Measurements from ENCODE around the gene CIB2.
A peak's percentile ranks its signal among the peaks of the same experiment; 100 is the strongest.
"Not testable (repeated sequence)": the region's sequence is repeated elsewhere in the genome, so short reads cannot be mapped to it uniquely, and the experiment has no call there.

CIB2 gene

DNA sequence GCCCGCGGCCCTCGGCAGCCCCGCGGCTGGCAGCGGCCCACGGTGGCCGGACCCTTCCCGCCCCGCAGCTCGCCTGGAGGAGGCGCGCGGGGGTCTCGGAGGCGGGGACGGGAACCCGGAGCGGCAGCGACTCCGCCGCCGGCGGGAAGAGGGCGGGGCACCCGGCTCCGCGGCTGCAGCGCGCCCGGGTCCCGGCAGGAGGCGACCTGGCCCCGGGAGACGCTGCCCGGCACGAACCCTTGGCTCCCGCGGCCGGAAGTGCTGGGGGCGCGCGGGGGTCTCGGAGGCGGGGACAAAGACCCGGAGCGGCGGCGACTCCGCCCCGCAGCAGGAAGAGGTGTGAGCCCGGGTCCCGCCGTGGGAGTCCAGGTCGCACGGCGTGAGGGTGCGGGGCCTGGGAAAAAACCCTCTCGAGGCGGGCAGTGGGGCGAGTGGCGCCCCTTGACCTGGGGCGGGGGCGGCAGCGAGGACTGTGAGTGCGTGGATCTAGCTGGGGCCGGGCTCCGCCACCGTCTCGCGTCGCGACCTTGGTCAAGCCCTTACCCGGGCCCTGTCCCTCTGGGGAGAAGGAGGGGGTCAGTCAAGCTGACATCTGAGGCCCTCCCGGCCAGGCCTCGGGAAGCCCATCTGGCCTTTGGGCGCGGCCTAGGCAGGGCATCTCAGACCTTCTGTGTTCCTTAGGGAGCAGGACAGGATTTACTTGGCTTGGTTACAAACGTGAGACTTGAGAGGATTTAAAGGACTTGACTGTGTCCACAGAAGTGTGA lies at the start of gene CIB2:
Gene CIB2, minus strand, starts transcription at position 151 of the 767 bp plus-strand sequence. CDS start 230 bp downstream, outside the sequence.
- peak; percentile 93 for DNase-seq (ENCODE audit: low read depth, low spot score)

DNA sequence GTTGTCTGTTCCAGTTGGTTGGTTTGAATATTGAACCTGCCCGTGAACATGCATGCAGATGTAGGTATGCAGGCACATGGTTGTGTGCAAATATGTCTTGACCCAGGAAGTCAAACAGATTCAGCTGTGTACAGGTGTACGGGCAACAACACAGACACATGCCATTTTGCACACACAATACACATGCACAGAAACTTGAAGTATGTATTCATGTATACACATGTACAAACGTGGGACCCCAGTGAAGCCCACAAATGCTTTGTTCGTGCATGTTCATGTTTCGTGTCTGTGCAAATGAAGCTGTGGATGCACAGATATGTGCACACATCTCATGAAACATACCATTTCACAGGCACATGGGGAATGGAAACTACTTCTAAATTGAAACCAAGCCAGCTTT lies 48.7 kb upstream of the CIB2 start:
- DNase-seq (ENCODE audit: low read depth, low spot score) = no peak

DNA sequence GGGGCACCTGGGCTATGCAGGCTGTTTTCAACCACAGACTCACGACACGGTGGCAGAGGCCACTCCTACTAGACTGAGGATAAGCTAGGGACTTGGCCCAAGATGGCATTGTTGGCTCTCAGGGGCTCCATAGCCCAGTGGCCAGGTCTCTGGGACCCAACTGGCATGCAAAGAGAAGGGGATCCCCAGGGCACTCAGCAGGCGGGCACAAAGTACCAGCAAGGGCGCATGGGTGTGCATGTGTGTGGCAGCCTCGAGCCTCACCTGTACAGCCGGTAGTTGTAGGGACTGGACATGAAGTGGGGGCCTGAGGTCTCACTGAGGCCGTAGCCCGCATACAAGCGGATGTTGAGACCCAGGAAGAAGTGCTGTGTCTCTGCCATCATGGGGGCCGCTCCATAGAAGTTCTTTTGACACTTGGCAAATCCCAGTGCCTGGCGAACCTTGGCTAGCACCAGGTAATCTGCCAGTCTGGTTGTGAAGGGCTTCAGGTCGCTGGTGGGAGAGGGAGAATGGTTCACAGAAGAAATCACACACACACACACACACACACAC lies 48.1 kb upstream of the CIB2 start:
- DNase-seq (ENCODE audit: low read depth, low spot score) = no peak

DNA sequence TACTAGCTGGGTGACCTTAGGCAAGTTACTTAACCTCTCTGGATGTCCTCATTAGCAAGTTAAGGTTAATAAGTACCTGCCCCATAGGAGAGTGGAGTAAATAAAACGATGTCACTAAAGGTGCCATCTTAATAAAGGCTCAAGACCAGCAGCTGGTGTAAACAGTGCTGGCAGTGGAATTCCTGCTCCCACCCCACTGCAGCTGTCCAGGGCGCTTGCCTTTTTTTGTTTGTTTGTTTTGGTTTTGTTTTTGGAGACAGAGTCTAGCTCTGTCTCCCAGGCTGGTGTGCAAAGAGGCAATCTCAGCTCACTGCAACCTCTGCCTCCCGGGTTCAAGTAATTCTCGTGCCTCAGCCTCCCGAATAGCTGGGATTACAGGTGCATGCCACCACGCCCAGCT lies 46.8 kb upstream of the CIB2 start:
- no peak for DNase-seq (ENCODE audit: low read depth, low spot score)

DNA sequence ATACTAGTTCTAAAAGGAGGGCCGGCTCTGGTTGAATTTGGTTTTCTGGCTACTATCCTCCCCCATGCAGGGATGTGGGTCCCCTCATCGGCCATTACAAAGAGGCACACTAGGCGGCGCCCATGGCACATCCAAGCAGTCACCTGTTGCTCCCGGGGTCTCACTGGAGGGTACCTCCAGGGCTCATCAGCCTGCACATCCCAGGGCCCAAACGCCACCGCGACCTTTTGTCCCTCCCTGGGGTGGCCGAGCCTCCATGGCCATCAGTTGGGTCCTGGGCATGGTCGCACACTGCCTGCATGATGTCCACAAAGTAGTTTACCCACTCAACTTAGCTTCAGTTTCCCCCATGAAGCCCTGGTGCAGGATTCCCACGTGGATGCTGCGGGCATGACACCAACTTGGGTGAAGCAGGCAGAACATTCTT lies 46.2 kb upstream of the CIB2 start:
- peak; percentile 60 for DNase-seq (ENCODE audit: low read depth, low spot score)

DNA sequence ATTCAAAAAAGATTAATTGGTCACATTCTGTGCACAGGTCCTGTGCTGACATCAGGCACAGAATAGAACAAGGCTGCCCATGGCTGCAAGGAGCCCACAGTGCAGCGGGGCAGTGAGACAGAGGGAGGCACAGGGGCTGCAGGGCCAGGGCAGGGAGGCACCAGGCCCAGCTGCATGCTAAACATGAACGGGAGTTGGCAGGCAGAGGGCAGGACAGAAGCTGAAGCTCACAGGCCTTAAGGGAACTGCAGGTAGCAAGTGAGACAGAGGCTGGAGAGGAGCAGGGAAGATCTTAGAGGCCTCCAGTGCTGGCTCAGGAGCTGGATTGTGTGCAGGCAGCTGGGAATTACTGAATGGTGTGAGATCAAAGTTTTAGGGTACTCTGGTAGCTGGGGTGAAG lies 44.1 kb upstream of the CIB2 start:
- no peak for DNase-seq (ENCODE audit: low read depth, low spot score)

DNA sequence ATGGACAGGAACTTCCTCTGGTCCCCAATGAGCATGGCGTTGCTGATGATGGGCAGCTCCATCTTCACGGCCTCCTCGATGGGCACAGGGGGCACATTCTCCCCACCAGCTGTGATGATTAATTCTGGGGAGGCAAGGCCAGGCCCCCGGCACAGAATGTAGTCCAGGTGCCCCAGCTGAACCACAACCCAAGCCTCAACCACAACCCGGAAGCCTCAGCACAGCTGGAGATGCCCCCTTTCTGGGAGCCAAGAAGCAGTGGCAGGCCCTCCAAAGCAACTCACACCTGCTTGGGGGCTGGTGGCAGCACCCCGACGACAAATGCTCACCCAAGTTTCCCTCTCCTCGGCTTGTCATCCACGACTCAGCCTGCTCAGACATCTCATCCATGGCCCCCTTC lies 43.2 kb upstream of the CIB2 start:
- DNase-seq (ENCODE audit: low read depth, low spot score) = no peak

DNA sequence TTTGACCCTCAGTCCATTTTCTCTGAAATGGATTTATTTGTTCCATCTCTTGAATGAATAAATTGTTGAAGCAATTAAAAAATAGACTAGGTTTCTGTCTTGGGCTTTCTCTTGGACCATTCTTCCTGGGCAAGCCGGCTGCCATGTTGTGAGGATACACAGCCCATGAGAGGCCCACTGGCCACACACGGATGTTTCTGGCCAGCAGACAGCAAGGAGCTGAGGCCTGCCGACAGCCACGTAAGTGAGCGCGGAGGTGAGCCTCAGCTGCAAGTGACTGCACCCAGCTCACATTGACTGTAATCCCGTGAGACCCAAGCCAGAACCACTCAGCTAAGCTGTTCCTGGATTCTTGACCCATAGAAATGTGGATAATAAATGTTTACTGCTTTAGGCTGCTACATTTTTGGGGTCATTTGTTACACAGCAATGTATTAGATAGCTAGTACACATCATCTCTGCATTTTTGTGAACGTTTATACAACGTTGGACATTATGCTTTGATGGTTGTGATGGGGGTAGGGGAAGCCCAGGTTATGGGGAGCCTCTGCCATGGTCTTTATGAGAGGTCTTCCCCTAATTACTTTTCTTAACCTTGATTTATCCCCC lies 40.7 kb upstream of the CIB2 start:
- DNase-seq (ENCODE audit: low read depth, low spot score) = no peak

DNA sequence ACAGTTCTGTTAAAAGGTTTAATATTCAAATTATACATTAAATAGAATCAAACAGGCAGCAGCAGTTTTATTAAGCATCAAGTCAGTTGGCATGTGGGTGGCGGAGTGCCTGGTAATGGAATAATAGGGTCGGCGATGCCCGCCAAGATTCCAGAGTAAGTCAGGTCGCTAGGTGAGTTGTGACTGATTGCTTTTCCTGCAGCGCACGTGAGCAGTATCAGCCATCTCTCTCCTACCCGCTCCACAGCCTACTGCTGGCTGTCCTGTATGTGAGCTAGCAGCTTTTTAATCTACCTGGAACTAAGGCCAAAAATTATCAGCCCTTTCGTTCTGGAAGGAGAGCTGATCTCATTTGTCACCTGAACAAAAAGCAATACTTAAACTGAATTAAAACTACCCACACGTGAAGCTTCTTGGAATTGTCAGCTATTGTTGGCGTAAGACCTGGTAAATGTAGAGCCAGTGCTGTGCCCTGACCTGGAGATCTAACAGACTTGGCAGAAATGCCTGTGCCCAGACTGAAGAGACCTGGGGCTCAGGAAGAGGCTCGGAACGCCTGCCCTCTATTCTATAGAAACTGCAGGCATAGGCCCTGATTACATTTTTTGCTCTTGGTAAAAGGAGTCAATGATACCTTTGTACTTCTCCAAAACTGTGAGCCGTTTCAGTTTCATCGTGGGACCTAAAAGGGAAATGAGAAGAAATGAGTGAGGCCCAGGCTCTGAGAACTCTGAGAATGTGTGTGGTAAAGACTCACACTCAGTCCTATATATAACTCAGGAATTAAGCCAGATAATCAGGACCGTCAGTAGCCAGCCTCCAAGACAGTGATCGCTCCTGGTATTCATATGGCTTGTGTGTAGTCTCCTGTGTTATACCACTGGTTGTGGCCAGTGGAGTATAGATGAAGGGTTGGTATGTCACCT lies 39.9 kb upstream of the CIB2 start:
- no peak for DNase-seq (ENCODE audit: low read depth, low spot score)

DNA sequence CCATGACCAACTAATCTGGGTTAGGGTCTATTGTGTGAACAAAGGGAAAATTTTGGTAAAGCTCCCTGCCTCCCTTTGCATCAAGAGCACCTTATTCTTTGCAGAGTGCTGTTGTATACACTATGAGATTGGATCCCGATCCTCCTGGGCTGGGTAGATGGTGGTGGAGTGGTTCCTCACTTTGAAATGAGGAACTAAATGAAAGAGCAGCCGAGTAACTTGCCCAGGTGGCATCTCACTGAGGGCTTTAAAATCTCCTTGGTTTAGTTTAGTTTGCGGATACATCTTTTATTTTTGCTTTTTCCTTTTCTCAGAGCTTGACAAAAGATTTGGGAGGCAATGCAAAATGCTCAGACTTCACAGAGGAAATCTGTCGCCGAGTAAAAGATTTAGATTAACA lies 37.4 kb upstream of the CIB2 start:
- DNase-seq (ENCODE audit: low read depth, low spot score) = no peak

DNA sequence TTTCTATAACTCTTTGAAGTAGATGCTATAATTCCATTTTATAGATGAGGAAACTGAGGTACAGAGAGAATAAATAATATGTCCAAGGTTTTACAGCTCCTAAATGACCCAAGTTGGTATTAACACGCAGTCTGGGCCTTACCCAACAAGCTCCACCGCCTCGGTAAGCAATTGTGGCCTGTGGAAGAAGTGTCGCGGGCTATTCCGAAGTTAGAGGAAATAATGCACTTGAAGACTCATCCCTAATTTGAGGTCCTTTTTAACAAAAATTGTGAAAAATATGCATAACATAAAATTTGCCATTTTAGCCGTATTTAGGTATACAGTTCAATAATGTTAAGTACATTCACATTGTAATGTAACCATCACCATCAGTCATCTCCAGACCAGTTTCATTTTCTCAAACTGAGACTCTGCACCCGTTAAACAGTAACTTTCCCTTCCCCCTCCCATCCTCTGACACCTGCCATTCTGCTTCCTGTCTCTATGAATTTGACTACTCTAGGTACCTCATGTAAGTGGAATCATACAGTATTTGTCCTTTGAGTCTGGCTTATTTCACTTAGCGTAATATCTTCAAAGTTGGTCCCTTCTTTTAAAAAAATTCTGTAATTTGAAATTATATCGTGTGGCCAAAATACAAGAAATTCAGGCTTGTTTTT lies 36.1 kb upstream of the CIB2 start:
- no peak for DNase-seq (ENCODE audit: low read depth, low spot score)

DNA sequence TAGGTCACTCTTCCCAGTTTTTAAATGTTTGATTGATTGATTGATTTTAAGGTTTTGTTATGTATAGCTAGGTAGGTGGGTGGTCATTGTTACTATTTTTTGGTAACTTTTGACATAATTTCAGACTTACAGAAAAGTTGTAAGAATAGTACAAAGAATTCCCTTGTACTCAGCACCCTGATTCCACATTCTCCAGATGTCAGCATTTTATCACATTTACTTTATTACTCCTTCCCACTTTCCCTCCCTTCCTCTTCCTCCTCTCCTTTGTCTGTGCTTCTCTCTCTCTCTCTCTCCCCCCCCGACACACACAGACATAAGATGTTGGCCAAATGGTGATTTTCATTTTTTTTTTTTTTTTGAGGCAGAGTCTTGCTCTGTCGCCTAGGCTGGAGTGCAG lies 32.8 kb upstream of the CIB2 start:
- DNase-seq (ENCODE audit: low read depth, low spot score) = no peak

DNA sequence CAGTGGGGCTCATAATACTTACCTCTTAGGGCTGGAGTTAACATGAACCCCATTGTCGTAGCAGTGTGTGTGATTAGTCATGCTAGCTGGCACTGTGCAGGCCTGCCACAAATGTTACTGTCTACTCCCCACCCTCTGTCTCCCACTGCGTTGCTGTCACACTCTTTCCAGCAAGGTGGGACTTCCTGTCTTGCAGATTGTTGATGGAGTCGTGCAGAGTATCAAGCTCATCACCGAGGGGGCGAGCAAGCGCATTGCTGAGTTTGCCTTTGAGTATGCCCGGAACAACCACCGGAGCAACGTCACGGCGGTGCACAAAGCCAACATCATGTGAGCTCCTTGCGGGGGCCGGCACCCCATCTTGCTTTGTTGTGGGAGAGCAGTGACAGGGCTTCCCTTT lies 30.8 kb upstream of the CIB2 start:
- DNase-seq (ENCODE audit: low read depth, low spot score) = no peak

DNA sequence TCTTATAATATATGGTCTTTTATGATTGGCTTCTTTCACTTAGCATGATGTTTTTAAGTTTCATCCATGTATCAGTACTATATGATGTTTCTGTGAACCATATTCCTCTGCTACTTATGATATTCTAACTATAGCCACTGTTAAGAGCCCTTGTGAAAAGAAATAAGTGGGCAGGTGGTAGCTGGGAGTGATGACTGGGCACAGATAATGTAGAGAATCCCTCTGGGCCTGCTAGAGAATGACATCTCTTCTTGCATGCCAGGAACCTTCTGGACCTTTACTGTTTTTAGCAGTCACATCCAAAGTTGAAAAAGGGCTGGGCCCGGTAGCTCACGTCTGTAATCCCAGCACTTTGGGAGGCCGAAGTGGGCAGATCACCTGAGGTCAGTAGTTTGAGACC lies 28.1 kb upstream of the CIB2 start:
- no peak for DNase-seq (ENCODE audit: low read depth, low spot score)

DNA sequence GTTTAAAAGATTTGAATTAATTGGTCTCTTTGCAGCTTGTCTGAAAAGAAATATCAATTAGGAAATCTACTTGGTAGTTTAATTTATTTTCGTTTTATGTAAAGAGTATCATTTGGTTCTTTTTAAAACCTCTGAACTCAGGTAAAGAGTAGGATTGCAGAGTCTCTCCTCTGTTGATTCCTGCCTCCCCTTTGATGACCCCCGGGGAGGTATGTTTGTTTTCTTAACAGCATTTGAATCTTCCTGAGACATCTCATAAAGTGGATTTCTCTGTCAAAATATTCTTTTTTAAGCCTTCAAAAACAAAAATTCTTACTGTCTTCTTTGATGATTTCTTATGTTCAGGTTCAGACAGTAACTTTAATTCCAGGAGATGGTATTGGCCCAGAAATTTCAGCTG lies 26.0 kb upstream of the CIB2 start:
- DNase-seq (ENCODE audit: low read depth, low spot score) = no peak

DNA sequence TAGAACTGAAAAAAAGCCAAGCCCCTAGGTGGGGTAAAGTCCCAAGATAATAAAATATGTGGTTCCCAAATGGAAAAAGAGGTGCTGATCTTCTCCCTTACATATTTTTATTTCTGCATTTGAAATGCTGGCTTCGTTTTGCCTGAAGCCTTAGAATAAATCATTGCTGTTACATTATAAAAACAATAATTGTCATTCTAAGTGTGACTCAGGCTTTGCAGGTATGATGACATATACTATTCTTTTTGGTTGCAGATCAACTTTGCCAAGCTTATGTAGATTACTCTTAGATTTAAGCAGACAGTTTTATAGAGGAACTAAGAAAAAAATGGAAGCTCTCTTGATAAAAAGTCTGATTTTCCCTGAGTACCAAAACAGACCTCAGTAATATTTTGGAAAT lies 25.4 kb upstream of the CIB2 start:
- DNase-seq (ENCODE audit: low read depth, low spot score) = no peak

DNA sequence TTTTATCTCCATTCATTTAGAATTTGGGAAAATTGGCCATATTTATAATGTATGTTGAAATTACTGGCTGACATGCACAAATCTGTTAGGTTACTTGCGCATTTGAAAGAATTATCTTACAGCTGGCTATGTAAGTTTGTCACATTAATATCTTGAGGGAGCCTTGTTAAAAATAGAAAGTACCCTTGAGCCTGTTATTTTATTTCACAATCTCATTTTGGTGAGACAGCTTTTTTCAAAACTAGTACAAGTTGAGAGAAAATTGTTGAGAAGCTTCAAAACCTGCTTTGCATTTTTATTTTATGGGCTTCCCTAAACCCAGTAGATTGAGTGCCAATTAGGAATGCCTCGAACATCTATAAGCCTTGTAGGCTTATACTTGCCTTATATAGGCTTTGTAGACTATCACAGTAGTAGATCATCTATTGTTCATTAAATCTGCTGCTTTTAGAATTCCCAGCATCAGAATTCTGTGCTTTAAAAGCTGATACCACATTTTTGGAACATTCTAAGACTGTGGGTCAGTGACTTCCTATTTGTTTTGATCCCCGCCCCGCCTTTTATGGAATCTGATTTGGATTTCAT lies 24.2 kb upstream of the CIB2 start:
- no peak for DNase-seq (ENCODE audit: low read depth, low spot score)

DNA sequence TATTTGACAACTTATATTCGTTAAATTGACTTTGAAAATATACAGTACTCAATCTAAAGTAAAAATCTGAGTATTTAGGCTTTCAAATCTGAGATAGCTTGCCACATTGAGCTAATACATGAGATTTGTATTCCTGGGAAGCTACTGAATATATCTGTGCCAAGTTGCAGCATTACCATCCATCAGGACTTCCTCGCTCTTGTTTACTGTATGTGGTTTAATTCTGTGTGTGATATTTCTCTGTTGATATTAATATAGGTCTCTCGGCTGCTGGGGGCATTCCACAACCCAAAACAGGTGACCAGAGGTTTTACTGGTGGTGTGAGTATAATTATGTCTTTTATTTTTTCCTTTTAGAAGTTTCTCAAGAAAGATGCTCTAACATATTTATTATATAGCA lies 23.7 kb upstream of the CIB2 start:
- DNase-seq (ENCODE audit: low read depth, low spot score) = no peak

DNA sequence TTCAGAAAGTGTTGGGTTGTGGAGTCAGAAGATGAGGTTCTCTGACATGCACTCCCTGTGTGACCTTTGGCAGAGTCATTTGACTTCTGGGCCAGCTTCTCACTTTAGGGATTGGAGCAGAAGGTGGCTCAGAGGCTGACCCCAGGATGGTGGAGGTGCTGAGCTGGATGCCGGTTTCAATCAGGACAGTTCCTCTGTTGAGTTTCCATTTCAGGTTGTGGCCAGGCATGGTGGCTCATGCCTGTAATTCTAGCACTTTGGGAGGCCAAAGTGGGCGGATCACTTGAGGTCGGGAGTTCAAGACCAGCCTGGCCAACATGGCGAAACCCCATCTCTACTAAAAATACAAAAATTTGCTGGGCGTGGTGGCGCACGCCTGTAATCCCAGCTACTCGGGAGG lies 19.8 kb upstream of the CIB2 start:
- not testable (repeated sequence) for DNase-seq (ENCODE audit: low read depth, low spot score)

DNA sequence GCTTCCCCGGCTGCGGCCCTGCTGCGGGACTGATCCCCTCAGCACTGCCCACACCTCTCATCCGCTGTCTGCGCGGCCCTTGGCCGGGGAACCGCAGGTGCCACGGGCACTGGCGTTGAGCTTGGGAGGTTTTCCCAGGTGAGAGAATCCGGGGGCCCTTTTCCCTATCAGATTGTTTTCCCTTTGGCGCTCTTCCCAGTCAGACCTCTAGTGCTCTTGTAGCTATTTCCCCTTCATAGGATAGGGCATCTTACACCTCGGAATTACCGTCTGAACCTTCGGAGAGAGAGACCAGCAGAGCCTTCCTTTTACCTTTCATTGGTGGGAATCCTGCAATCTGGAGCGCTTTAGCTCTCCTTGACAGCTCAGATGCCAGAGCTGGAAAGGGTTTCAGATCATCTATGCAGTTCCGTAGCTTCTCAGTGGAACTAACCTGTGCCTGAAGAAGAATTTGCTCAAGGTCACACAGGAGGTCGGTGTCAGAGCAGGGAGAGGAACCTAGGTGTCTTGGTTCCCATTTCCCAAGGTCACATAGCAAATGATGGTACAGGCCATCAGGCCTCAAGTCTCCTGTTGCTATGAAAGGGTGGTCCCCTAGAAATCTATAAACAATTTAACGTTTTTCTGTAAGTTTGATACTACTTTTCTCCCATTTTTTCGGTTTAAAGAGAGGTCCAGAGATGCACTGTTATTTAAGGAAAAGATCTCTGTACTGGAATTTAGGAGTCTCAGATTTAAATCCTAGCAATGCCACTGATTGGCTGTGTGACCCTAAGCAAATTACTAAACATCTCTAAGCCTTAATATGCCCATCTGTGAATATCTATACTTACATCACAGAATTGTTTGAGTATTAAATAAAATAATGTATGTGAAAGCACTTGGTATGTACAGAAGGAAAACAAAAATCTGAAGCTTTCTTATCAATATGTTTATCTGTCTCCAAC lies 18.8 kb upstream of the CIB2 start:
- DNase-seq (ENCODE audit: low read depth, low spot score) = no peak
